Activated CD4-positive, CD25-positive, alpha-beta regulatory T cell treated with anti-CD3 and anti-CD28 coated beads, Interleukin-2, amount 50 U/mL, for 72 hours (primary cell): Measurements from ENCODE around the gene PLEKHN1.
"Not testable (repeated sequence)": the region's sequence is repeated elsewhere in the genome, so short reads cannot be mapped to it uniquely, and the experiment has no call there.

Experiments
- DNase-seq: peaks from one replicate; pipeline ENCODE4 v3.0.0; 2021

Gene PLEKHN1

DNA sequence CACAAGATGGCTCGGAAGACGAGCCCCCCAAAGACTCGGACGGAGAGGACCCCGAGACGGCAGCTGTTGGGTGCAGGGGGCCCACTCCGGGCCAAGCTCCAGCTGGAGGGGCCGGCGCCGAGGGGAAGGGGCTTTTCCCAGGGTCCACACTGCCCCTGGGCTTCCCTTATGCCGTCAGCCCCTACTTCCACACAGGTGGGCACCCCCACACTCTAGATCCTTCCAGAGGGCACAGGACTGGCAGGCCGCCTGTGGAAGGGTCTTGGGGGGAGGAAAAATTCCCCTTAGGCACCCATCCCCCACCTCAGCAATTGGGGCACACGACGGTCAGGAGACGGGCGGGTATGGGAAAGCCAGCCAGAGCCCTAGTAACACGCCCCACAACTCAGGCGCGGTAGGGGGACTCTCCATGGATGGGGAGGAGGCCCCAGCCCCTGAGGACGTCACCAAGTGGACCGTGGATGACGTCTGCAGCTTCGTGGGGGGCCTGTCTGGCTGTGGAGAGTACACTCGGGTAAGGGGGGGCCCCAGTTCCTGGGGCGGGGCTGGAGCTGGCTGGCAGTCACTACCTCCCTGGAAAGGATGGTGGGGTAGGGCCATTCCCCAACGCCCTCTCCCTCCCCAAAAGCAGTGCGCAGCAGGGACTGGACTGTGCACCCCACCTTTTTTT, 23.3 kb upstream of the PLEKHN1 start:
- DNase-seq = no peak

DNA sequence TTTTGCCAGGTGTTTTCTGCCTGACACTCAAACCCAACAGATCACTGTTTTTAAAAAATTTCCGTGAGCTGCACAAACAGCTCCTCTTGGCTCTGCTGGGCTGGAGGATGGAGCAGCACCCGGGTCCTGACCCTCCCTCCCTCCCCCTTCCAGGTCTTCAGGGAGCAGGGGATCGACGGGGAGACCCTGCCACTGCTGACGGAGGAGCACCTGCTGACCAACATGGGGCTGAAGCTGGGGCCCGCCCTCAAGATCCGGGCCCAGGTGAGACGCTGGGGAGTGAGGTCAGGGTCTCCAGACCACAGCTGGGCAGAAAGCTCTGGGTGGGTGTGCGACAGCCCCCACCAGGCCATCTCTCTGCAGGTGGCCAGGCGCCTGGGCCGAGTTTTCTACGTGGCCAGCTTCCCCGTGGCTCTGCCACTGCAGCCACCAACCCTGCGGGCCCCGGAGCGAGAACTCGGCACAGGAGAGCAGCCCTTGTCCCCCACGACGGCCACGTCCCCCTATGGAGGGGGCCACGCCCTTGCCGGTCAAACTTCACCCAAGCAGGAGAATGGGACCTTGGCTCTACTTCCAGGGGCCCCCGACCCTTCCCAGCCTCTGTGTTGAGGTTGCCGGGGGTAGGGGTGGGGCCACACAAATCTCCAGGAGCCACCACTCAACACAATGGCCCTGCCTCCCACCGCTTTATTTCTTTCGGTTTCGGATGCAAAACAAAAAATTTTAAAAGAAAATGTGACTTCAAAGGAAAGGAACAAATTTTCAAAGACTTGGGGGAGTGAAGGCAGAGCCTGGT, 22.5 kb upstream of the PLEKHN1 start:
- no peak for DNase-seq

DNA sequence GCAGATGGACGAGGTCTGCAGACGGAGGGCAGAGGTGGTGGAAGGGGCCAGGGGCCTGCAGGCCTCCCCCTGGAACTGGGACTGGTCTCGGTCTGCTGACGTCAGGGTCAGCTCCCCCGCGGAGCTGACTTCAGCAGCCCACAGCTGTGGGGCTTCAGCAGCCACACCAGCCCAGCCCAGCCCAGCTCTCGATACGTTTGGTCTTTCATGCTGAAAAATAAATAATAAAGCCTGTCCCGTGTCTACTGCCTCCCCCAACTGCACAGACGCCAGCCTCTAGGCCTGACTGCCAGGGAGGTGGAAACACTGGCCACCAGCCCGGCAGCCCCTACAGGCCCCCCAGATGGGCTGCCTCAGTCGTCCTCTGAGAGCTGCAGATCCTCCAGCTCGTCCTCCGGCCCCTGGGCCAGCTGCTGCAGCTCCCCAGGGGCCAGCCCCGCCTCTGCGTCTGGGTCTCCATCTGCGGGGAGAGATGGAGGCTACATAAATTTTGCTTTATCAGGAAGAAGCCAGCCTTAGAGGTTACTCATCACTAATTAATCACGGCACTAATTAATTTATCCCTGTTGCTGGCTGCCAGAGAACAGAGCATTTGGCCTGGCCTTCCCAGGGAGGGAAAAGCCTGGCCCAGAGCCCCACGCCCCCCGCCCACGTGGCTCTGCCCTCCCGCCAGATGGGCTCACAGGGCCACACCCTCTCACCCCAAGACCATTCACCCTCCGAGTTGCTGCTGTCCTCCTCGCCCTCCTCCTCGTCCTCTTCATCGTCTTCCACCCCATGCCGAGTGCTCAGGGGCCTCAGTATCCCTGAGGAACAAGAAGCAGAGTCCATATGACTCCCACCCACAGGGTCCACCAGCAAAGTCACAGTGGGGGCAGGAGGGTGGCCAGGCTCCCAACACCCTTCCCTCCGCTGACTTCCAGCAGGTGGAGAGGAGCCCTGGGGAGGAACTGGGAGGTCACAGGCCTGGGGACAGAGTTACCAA, 21.6 kb upstream of the PLEKHN1 start:
- DNase-seq = no peak

DNA sequence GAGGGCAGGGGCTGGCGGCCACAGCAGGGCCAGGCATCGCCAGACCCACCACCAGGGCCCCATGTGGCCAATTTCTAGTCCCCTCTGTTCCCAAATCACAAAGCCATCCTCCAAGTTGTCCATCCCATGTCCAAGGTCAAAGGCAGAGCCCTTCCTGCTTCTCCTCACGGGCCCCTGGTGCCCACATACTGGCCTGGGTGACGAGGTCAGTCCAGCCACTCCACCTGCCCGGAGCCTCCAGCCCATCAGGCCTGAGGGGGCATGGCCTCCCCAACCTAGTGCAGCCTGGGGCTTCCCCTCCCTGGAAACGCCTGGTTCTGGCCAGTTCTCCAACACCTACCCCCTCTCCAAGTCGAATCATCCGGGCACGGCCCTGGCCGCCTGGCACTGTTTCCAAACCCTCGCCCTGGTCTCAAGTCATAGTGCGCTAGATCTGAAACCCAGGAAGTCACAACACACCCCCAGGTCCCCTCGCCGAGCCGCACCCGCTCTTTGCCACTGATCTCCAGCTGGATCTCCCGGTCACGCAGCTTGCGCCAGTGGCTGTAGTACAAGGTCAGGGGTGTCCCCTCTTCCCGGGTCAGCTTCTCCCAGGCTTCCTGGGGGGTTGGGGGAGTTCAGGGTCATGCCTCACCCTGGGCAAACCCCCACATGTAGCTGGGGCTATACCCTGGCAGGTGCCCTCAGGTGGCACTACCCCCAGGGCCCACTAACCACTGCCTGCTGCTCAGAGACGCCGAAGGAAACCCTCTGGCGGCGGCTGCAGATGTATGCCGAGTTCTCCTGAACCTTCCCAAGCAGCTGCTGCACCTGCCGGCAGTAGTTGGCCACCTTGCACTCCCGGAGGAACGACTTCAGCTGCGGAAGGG, 20.4 kb upstream of the PLEKHN1 start:
- DNase-seq = no peak

DNA sequence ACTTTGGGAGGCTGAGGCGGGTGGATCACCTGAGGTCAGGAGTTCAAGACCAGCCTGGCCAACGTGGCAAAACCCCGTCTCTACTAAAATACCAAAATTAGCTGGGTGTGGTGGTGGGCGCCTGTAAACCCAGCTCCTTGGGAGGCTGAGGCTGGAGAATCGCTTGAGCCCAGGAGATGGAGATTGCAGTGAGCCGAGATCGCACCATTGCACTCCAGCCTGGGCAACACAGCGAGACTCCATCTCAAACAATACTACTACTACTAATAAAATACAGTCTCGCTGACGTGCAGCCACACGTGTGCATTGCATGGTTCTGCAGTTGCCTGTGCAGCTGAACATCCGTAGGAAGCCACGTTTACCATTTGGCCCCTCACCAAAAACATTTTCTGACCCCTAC, 19.5 kb upstream of the PLEKHN1 start:
- DNase-seq = not testable (repeated sequence)

DNA sequence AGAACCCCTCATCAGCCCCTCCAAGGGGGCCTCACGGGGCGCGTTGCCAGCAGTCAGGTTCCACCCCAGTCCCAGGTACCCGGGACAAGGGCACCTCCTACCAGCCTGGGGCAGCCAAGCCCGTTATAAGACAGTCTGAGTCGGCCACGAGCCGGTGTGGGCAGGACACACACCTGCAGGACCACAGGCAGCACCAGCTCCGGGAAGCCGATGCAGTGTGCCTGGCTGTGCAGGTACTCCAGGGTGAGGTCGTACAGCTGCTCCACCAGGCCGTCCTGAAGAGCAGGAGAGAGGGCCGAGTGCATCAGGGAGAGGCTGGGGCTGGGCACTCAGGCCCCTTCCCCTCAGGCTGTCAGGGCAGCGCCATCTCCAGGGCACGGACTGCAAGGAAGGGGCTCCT, 18.3 kb upstream of the PLEKHN1 start:
- no peak for DNase-seq

DNA sequence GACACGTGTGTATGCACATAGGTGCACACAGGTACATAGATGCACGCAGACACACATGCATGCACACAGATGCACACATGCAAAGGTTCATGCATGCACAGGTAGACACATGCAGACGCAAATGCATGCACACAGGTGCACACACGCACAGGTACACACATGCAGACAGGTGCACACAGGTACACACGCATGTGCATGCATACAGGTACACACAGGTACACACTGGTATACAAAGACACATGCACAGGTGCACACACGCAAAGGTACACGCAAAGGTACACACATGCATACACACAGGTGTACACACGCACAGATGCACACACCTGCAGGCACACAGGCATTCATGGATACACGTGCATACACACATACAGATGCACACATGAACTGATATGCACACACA, 16.0 kb upstream of the PLEKHN1 start:
- DNase-seq = no peak

DNA sequence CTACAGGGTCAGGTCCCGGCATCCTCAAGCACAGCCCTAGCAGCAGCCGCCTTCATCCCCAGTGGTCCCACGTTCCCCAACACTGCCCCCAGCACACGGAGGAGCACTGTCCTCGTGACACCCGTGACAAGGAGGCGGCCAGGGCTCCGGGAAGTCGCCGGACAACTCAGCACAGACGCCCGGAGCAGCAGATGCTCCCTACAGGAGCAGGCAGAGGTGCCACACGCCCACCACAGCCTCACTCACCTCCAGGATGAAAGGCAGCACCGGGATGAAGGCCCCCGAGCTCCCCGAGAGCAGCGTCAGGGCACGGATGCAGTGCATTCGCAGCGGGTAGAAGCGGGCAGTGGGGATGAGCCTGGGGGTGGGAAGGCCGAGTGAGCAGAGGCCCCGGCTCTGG, 15.4 kb upstream of the PLEKHN1 start:
- no peak for DNase-seq

DNA sequence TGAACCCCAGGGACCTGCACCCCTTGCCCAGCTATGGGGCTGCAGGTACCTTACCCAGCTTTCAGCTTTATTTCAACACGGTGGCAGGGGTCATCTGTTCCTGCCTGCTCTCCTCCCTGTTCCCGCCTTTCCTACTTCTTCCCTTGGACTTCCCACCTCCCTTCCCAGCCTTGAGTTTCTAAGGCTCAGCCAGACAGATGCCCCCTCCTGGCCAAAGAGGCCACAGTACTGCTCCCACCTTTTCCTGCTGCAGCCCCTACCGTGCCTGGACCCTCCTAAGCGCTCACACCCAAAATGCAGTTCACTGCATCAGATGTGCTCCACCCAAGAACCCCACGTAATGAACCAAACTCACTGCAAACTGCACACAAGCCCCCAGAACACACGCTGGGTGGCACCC, 14.9 kb upstream of the PLEKHN1 start:
- no peak for DNase-seq

DNA sequence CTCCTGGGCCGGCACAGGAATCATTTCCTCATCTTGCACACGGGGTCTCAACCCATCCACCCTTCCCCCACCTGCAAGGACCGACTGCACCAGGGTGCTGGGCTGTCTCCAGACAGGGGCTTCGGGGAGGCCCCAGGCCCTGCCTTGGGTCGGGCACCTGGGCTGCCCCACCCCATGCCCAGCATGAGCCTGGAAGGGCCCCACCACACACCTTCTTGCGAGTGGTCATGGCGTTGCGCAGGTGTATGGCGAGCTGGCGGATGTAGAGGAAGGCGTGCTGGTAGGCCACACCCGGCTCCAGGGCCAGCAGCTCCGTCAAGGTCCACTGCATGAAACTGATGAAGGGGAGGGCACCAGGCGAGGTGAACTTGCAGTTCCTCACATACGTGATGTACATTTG, 14.1 kb upstream of the PLEKHN1 start:
- DNase-seq = no peak

DNA sequence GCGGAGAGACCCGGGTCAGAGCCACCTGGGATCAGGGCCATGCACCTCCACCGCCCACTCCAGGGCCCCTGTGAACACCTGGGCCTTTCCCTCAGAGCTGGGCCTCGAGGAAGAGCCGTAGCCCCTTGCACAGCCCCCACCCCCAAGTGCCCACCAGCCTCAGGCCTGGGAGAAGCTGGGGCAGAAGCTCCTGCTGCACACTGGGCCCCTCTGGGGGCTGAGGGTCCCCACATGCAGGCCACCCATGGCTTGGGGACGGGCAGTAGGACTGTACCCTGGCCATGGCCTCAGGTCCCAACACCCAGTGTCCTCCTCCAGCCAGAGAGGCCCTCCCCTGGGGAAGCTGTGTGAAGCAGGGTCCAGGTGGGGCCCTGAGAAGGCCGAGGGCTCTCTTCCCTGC, 13.7 kb upstream of the PLEKHN1 start:
- no peak for DNase-seq

DNA sequence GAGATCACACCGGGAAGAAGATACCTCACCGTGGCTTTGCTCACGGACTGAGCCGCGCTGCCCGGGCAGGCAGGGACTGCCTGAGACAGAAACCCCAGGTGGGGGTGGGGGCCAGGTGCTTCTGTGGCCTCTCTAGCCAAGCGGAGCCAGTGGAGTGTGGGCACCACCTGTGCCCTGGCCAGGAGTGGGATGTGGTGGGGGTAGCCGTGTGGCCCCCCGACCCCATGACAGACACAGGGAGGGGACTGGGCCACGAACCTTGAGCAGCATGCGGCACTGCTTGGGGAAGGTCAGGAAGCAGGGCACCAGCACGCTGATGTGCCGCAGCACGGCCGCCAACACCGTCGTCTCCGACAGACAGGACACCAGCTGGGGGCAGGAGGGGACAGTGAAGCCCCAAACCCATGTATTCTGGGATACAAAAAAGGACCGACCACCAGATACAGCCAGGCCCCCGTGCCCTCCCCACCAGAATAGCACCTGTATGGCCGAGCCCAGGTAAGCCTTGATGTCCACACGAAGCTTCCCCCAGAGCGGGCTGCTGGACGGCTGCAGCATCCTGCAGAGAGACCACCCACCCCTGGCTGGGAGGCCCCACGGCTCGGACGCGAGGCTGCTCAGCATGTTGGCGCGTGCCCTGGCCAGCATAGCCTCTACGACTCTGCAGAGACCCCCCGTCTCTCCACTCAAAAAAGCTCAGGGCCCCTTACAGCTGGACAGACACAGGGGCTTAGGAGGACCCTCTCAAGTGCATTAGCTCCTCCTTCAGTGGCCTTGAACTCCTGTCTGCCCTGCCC, 12.6 kb upstream of the PLEKHN1 start:
- no peak for DNase-seq

DNA sequence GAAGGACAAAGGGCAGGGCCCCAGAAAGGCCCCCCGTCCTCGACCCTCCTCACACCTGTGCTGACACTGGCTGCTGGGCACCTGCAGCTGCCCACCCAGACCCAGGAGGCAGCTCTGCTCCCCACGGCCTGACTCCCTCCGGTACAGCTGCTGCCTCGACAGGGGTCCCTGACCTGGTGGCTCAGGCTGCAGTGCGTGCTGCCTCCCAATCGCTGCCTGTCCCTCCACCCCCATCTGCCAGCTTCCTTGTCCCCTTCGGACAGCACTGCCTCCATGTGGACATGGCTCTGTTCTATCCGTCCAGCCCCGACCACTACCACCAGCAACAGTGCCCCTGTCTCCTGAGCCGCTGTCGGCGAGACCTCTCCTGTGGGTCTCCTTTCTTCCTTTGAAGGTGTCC, 11.4 kb upstream of the PLEKHN1 start:
- DNase-seq = no peak

DNA sequence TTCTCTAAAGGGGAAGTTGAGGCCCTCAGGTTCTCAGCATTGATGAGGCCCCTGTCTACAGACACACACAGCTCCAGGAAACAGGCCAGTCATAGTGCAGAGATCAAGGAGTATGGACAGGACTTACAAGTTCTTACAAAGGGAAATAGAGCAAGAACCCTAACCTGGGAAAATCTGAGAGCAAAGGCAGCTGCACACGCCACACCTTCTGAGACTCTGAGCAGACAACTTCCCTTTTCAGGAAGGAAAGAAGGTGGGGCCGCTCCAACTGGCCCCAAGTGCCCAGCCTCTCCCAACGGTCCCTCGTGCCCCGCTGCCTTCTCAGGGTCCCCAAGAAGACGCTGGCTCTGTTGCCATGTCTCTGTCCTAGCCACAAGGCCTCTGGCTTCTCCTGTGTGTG, 10.8 kb upstream of the PLEKHN1 start:
- DNase-seq = no peak

DNA sequence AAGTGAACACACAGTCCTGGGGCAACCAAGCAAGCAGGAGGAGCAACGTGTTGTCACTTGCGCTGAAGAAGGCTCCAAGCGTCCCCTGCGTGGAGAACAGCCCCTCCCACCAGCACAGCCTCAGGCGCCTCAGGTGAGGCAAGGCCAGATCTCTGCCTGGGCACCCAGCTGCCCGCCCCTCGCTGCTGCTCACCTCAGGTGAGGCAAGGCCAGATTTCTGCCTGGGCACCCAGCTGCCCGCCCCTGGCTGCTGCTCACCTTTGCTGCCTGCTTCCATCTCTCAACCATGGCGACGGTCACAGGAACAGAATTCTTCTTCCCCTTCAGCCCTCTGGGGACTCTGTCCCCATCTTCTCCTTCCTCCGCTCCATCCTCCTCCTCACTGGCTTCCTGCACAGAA, 9.6 kb upstream of the PLEKHN1 start:
- no peak for DNase-seq

DNA sequence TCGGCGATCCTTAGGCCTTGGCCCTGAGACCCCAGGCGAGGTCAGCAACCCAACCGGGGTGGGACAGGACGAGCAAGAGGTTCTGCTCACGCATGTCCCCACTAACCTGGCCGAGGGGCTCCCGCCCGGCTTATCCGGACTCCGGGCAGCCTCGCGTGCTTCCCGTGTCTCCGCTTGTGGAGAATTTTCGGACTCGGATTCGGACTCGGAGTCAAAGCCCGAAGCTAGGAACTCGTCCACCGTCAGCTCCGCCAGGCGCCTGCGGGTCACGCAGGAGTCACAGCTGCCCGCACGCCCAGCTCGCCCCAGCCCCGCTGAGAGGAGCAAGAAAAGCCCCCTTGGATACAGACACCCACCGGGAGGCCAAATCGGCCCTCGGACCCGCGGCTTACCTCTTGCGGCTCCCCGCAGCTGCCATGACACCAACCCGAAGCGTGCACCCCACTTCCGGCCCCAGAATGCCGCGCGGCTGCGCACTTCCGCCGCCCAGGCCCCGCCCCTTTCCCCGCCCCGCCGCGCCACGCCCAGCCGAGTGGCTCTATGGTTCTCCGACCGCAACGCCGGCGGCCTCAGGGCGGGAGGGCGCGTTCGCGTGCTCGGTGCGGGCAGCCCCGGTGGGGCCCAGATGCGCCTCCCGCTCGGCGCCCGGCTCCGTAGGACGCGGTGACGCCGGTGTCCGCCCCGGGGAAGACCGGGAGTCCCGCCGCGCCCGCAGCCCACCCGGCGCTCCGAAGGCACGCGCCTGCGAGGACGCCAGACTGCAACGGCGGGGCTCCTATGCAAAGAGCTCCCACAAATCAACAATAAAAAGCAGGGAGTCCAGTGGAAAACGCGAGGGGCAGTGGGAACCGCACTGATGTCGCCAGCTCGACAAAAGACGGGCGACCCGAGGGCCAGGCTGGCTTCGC, 7.2 kb upstream of the PLEKHN1 start, which contains the start of gene NOC2L:
TSS of gene NOC2L (minus strand) at position 434 of the 908 bp plus-strand sequence. CDS start at position 418, 16 bp downstream.
- DNase-seq = peak; percentile 94

DNA sequence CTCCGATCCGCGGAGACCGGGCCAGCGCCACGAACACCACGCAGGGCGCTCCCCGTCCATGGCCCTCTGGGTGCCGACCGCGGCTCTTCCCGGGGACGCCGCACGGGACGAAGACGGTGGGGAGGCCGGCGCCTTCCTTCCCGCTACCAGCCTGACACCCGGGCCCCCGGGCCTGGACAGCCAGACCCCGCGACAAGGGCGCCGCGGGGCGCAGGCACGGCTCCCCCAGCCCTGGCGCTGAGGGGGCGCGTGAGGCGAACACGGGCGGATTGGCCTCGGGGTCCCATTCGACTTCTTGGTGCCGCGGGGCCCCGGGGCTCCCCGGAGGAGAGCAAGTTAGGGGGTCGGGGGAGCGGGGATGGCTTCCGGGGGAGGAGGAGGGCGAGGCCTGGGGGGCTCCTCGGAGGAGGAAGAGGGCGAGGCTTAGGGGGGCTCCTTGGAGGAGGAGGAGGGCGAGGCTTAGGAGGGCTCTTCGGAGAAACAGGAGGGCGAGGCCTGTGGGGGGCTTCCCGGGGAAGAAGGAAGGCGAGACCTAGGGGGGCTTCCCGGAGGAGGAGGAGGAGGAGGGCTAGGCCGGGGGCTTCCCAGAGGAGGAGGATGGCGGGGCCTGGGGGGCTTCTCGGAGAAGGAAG, 6.4 kb upstream of the PLEKHN1 start:
- DNase-seq = no peak

DNA sequence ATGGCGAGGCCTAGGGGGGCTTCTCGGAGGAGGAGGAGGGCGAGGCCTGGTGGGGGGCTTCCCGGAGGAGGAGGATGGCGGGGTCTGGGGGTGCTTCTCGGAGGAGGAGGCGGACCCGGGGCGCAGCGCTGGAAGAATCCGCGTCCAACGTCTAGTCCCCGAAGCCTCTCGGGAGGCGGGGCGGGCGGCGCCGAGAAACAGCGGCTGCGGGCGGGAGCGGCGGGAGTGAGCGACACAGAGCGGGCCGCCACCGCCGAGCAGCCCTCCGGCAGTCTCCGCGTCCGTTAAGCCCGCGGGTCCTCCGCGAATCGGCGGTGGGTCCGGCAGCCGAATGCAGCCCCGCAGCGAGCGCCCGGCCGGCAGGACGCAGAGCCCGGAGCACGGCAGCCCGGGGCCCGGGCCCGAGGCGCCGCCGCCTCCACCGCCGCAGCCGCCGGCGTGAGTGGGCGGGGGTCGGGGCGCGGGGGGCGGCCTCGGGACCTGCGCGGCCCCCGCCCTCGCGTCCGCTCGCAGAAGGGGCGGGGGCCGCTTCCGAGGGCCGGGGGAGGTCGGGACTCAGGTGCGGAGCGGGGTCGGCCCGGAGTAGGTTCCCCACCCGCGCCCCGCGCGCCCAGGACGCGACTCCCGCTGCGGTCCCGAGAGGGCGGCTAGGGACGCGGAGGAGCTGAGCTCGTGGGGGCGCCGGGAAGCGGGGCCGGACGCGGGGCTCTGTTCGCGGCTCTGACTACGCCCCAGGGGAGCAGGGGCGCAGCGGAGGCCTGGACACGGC, 5.7 kb upstream of the PLEKHN1 start, which contains the start of gene KLHL17:
TSS of gene KLHL17 (plus strand) at position 222 of the 769 bp plus-strand sequence. CDS start at position 332, 110 bp downstream.
- DNase-seq = peak; percentile 76

DNA sequence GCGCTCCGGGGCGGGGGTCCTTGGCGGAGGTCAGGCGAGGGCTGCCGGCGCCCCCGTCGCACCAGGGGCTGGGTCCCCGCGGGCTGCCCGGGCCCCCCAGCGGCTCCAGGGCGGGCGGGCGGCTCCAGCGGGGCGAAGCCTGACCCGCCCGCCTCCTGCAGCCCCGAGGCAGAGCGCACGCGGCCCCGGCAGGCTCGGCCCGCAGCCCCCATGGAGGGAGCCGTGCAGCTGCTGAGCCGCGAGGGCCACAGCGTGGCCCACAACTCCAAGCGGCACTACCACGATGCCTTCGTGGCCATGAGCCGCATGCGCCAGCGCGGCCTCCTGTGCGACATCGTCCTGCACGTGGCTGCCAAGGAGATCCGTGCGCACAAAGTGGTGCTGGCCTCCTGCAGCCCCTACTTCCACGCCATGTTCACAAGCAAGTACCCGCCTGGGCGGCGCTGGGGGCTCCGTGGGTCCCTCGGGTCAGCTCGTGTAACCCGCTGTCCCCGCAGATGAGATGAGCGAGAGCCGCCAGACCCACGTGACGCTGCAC, 5.1 kb upstream of the PLEKHN1 start:
- DNase-seq = no peak
